Ovary (tissue), 3 donors: Measurements from ENCODE around the gene MEN1.

Experiments
- CTCF ChIP-seq, 3 donors: fragments of 450-650 bp in 2 of 3; fragments of 200-600 bp in 1 of 3; IDR thresholded peaks; one replicate each; pipeline versions ENCODE4 v1.5.1 to v1.8.0; 2016 to 2022; ENCODE audit warnings: antibody characterized with exemption in 3 of 3, mild to moderate bottlenecking in 1 of 3
- EP300 ChIP-seq: sonication (generic); formaldehyde crosslinking; IDR thresholded peaks from one replicate; pipeline ENCODE4 v1.6.1; 2017; ENCODE audit warnings: antibody characterized with exemption
- POLR2A ChIP-seq: fragments of 450-650 bp; IDR thresholded peaks from one replicate; pipeline ENCODE4 v1.6.1; 2017; ENCODE audit warnings: antibody characterized with exemption, mild to moderate bottlenecking, moderate library complexity
- donor health status: DM: no; HTN: no; CAD: no.

- no peak for TF ChIP-seq CTCF (IDR thresholded peaks at IDR 0.05)
- TF ChIP-seq POLR2A, result no peak
- TF ChIP-seq EP300, result no peak
Observed at GRCh38 chr11:64841592-64842365, 31.4 kb upstream of the MEN1 start.
